ENCODE measurements around the gene MKNK2. TPM values are rescaled to one million over a fixed set of nuclear protein-coding genes. Genes with fewer than 3 reads are reported as not detected.
A peak's percentile ranks its signal among the peaks of the same experiment; 100 is the strongest.
"Not testable (repeated sequence)": the region's sequence is repeated elsewhere in the genome, so short reads cannot be mapped to it uniquely, and the experiment has no call there.

MKNK2 gene
- total and polyA plus RNA-seq, 10 donors: 88.2 to 389 (median 220) TPM

DNA sequence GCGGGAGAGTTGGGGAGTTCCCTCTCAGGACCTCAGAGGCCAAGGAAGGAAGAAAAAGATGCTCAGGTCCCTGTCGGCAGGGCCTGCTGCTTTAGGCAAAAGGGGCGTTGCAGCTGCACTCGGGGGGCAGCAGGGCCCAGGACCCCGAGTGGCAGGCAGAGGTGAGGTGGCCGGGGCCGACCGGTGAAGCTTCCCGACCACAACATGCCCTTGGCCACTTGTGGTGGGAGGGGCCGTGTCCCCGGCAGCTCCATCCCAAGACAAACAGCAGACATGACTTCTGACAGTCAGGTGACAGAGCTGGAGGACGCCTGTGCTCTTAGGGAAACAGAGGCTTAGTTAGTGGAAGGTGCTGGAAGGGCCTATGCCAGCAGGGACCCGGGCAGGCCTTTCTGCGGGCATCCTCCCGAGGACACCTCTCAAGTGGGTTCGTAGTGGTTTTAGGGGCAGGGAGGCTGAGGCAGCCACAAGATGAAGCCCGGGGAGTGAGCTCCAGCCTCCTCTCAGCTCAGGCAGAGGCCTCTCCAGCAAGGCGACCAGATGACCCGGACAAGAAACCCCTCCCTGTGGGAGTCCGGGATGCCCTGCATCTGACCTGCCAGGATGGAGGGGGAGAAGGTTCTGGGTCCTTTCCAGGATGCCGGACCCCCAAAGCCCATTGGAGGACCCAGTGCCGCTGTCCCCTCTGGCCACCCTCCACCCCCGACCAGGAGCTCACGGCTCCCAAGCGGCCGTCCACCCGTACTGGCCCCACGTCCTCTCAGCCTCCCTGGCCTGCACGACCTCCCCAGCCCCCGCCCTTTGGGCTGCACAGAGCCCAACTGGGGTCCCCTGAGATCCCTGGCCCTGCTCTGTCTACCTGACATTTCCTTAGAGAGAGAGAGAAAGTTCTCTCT lies 59.8 kb downstream of the MKNK2 start:
- 88 to 93% (median 90%) methylated on average over 22 to 30 of the region's 30 CpGs for WGBS, 5 donors
- DNase-seq: no peak
- Histone ChIP-seq H3K4me1 (no peaks in the 10 kb centered on the region), H3K9me3 (no peaks in the 10 kb centered on the region), H3K27me3 (replicated peaks in 1 of 7) (no peaks in the 10 kb centered on the region), H3K4me3 (no peak overlapping the region), H3K36me3 (peaks cover 0 to 95% (median 68%) of the 10 kb centered on the region in 6 donors), H3K27ac (no peak overlapping the region)
- TF ChIP-seq, protein P1, sequence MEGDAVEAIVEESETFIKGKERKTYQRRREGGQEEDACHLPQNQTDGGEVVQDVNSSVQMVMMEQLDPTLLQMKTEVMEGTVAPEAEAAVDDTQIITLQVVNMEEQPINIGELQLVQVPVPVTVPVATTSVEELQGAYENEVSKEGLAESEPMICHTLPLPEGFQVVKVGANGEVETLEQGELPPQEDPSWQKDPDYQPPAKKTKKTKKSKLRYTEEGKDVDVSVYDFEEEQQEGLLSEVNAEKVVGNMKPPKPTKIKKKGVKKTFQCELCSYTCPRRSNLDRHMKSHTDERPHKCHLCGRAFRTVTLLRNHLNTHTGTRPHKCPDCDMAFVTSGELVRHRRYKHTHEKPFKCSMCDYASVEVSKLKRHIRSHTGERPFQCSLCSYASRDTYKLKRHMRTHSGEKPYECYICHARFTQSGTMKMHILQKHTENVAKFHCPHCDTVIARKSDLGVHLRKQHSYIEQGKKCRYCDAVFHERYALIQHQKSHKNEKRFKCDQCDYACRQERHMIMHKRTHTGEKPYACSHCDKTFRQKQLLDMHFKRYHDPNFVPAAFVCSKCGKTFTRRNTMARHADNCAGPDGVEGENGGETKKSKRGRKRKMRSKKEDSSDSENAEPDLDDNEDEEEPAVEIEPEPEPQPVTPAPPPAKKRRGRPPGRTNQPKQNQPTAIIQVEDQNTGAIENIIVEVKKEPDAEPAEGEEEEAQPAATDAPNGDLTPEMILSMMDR (IDR thresholded peaks at IDR 0.05 in 8 of 11, conservative IDR thresholded peaks at IDR 0.05 in 3 of 11): no peak
- TF ChIP-seq POLR2A (IDR thresholded peaks at IDR 0.05) (no peak), POLR2AphosphoS5 (IDR thresholded peaks at IDR 0.05) (peak in 1 of 3 donors; percentile 47)
- intact Hi-C loops (cut with DNase I; ENCODE audit: low total_unique reads): no loop called here

DNA sequence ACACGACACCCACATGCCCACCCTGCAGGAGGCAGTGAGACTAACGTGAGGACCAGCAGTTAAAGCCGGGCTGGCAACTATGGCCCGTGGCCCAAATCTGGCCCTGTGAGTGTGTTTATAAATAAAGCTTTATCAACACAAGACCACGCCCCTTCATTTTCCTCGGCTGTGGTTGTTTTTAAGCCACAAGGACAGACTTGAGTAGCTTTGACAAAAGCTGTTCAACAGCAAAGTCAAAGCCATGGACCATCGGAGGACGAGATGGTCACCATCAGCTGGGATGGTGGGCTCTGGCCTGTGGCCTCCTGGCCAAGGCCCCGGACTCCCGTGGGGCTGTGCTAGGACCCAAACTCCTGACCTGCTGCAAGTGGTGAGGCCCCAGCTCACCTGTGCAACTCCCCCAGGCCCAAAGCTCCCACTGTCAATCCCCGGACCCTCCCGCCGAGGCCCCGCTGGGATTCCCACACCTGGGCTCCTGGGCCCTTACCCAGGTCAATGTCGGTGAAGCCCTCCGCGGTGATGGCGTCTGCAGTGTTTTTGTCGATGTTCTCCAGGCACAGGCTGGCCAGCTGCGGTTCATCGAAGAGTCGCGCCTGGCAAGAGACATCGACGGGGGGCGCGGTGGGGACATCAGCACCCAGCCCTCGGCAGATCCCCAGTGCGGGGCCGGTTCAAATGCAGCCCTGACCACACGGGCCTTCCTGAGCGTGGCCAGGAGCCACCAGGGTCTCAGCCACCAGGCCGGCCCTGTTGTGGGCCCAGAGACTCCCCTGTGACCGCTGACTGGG lies 60.6 kb downstream of the MKNK2 start:
- peaks cover 0 to 95% (median 68%) of the 10 kb centered on the region in 6 donors for H3K36me3 ChIP-seq
- TF ChIP-seq POLR2AphosphoS5 (IDR thresholded peaks at IDR 0.05) (peak in 1 of 3 donors; percentile 57), POLR2A (IDR thresholded peaks at IDR 0.05) (no peak)
- TF ChIP-seq, protein P1 (IDR thresholded peaks at IDR 0.05 in 8 of 11, conservative IDR thresholded peaks at IDR 0.05 in 3 of 11): no peak
- no peaks in the 10 kb centered on the region for H3K27me3 ChIP-seq (replicated peaks in 1 of 7)
- intact Hi-C loops (cut with DNase I; ENCODE audit: low total_unique reads): no loop called here
- H3K4me1 ChIP-seq: no peaks in the 10 kb centered on the region
- WGBS, 5 donors: 95 to 96% (median 95%) methylated on average over 17 to 34 of the region's 34 CpGs
- H3K9me3 ChIP-seq: no peaks in the 10 kb centered on the region
- DNase-seq: no peak
- H3K4me3 ChIP-seq: no peak overlapping the region
- no peak overlapping the region for H3K27ac ChIP-seq

DNA sequence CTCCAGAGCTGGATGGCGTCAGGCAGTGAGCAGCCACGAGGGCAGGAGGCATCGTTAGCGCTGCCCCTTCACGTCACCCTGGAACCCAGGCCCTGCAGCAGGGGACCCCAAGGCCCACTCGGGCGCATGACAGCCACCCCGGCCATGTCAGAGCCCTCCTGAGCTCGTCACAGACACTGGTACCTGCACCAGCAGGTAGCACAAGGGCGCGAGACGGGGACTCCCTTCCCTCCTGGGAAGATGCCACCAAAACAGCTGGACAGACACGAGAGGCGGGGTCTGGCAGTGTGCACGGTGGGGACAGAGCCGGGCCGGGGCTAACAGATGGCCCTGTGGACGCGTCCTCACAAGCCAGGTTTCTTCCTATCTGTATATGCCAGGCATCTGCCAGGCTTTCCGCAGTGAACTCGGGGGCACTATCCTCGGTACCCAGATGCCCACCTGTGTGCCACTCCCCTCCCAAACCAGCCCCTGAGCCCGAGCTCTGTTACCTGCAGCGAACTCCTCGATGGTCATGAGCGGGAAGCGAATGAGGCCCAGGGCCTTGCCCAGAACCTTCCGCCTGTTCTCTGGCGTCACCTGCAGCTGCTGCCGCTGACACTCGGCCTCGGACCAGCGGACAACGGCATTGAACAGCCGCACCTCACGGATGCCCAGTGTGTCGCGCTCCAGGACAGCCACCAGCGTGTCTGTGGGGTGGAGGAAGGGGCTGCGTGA lies 61.4 kb downstream of the MKNK2 start:
- no peaks in the 10 kb centered on the region for H3K4me1 ChIP-seq
- 90 to 96% (median 94%) methylated on average over 21 to 40 of the region's 40 CpGs for WGBS, 5 donors
- no peak for DNase-seq
- H3K27ac ChIP-seq: no peak overlapping the region
- H3K4me3 ChIP-seq: no peak overlapping the region
- H3K36me3 ChIP-seq: peaks cover 0 to 98% (median 75%) of the 10 kb centered on the region in 6 donors
- no peaks in the 10 kb centered on the region for H3K9me3 ChIP-seq
- intact Hi-C loops (cut with DNase I; ENCODE audit: low total_unique reads): no loop called here
- H3K27me3 ChIP-seq (replicated peaks in 1 of 7): no peaks in the 10 kb centered on the region
- TF ChIP-seq POLR2A (IDR thresholded peaks at IDR 0.05) (no peak), POLR2AphosphoS5 (IDR thresholded peaks at IDR 0.05) (peak; percentile 3 to 74 (median 32))
- TF ChIP-seq, protein P1 (IDR thresholded peaks at IDR 0.05 in 8 of 11, conservative IDR thresholded peaks at IDR 0.05 in 3 of 11): no peak

DNA sequence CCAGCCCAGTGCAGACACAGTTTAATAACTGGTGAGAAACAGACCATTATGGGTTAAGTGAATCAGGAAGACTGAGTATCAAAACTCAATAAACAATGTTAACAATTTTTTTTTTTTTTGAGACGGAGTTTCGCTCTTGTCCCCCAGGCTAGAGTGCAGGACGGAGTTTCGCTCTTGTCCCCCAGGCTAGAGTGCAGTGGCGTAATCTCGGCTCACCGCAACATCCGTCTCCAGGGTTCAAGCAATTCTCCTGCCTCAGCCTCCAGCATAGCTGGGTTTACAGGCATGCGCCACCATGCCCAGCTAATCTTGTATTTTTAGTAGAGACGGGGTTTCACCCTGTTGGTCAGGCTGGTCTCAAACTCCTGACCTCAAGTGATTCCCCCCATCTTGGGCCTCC lies 62.6 kb downstream of the MKNK2 start:
- H3K27ac ChIP-seq; H3K9me3 ChIP-seq; H3K4me3 ChIP-seq; intact Hi-C loops (cut with DNase I; ENCODE audit: low total_unique reads); DNase-seq; H3K4me1 ChIP-seq; H3K27me3 ChIP-seq (replicated peaks in 1 of 7): not testable (repeated sequence)
- peaks cover 0 to 100% (median 79%) of the 10 kb centered on the region in 6 donors for H3K36me3 ChIP-seq
- WGBS, 5 donors: 82 to 96% (median 89%) methylated on average over 10 of the region's 10 CpGs
